SU-DHL-6 (cell line): ENCODE results near the gene PDE6A.

Experiments
- H2AFZ ChIP-seq: fragments of 200-600 bp; sonication (generic); 2 replicates; pipeline ENCODE4 v1.6.1; 2014; ENCODE audit warnings: low read depth, mild to moderate bottlenecking, moderate library complexity, mixed read lengths, antibody characterized with exemption, low read length; ENCODE audit not compliant: severe bottlenecking
- H3F3A ChIP-seq: fragments of 200-600 bp; shearing (Covaris generic); 2 replicates; pipeline ENCODE4 v1.6.0; 2016; ENCODE audit warnings: antibody characterized with exemption, mild to moderate bottlenecking; ENCODE audit not compliant: insufficient read depth
- H3K27ac ChIP-seq: fragments of 200-600 bp; sonication (generic); 2 replicates; pipeline ENCODE4 v1.5.1; 2016; ENCODE audit warnings: low read depth, mild to moderate bottlenecking, low read length, moderate library complexity, mixed read lengths
- H3K27me3 ChIP-seq: fragments of 200-600 bp; sonication (generic), shearing (Covaris generic); 2 replicates; pipeline ENCODE4 v1.6.0; 2014; ENCODE audit warnings: mild to moderate bottlenecking, low read length
- H3K36me3 ChIP-seq: fragments of 200-600 bp; sonication (generic); 2 replicates; pipeline ENCODE4 v1.6.1; 2014; ENCODE audit warnings: mild to moderate bottlenecking, low read length, mixed read lengths
- H3K4me2 ChIP-seq: fragments of 300-600, 200-600 bp; shearing (Covaris generic), sonication (generic); 2 replicates; pipeline ENCODE4 v1.6.0; 2014; ENCODE audit warnings: low read length, low read depth, mild to moderate bottlenecking; ENCODE audit not compliant: poor library complexity, severe bottlenecking
- H3K4me3 ChIP-seq: fragments of 200-600 bp; sonication (generic); 2 replicates; pipeline ENCODE4 v1.5.1; 2014; ENCODE audit warnings: antibody characterized with exemption, low read length, mild to moderate bottlenecking, mixed read lengths; ENCODE audit not compliant: insufficient read depth, poor library complexity, severe bottlenecking
- H3K79me2 ChIP-seq: fragments of 200-600 bp; sonication (generic); 2 replicates; pipeline ENCODE4 v1.6.1; 2014; ENCODE audit warnings: mild to moderate bottlenecking, low read length, moderate library complexity; ENCODE audit not compliant: insufficient read depth
- H3K9ac ChIP-seq: fragments of 200-600 bp; sonication (generic); 2 replicates; pipeline ENCODE4 v1.7.0; 2014; ENCODE audit warnings: mild to moderate bottlenecking, low read length
- H3K9me2 ChIP-seq: fragments of 200-600 bp; sonication (generic); replicated peaks from 2 replicates; pipeline ENCODE4 v1.6.1; 2014; ENCODE audit warnings: low read length; ENCODE audit not compliant: insufficient read depth
- H3K9me3 ChIP-seq: fragments of 200-600 bp; sonication (generic); 2 replicates; pipeline ENCODE4 v1.6.1; 2014; ENCODE audit warnings: low read length, mixed read lengths; ENCODE audit not compliant: insufficient read depth
- H4K20me1 ChIP-seq: fragments of 200-600 bp; sonication (generic); 2 replicates; pipeline ENCODE4 v1.6.1; 2014; ENCODE audit warnings: low read depth, mild to moderate bottlenecking, antibody characterized with exemption, low read length, moderate library complexity, mixed read lengths
- EZH2phosphoT487 ChIP-seq: fragments of 200-600 bp; sonication (generic), shearing (Covaris generic); conservative IDR thresholded peaks from 2 replicates; pipeline ENCODE4 v1.6.1; 2018; ENCODE audit warnings: mild to moderate bottlenecking, antibody characterized with exemption, low read length, moderate library complexity, mixed read lengths
- TF ChIP-seq, protein P1 (sequence below): fragments of 200-600 bp; sonication (generic); IDR thresholded peaks from one replicate; pipeline ENCODE4 v1.5.1; 2017; ENCODE audit warnings: antibody characterized with exemption, mild to moderate bottlenecking, low read length, moderate library complexity; ENCODE audit not compliant: insufficient read depth, poor library complexity, severe bottlenecking

Gene PDE6A

DNA sequence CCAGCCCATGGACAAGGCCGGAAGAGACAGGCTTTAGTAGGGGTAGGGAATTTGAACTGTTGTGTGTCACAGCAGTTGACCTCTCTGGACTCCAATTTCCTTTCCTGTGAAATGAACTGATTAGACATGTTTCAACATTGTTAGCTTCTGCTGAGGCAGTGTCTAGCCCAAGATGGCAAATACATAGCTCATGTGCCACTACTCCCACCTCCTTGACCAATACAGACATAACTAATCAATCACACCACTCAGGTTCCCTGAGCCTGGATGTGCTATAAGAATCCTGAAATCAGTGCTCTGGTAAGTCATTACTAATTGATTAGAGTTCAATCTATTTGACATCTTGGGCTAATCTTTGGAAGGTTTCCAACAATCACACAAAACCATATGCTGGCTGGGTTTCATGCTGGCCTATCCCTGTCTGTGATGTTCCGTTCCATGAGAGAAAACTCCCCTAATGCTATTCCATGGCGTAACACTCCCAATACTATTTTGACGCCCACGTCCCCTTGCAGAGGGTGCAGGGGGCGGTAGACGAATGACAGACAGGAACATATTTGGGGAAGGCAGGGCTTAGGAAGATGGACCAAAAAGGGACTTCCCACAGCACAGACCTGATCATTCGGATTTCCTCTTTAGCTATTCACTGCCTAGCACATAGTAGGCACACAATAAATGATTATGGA lies 95.2 kb downstream of the PDE6A start:
- Histone ChIP-seq H2AFZ (no peak overlapping the region), H3K9me2 (no peaks in the 10 kb centered on the region), H3K27ac (no peak overlapping the region), H3K36me3 (no peaks in the 10 kb centered on the region), H3K9me3 (no peaks in the 10 kb centered on the region), H4K20me1 (no peaks in the 10 kb centered on the region), H3K27me3 (no peaks in the 10 kb centered on the region), H3F3A (no peaks in the 10 kb centered on the region), H3K4me2 (no peak overlapping the region), H3K9ac (no peak overlapping the region), H3K79me2 (no peaks in the 10 kb centered on the region), H3K4me3 (no peak overlapping the region)
- TF ChIP-seq EZH2phosphoT487 = no peak
- TF ChIP-seq, protein P1, sequence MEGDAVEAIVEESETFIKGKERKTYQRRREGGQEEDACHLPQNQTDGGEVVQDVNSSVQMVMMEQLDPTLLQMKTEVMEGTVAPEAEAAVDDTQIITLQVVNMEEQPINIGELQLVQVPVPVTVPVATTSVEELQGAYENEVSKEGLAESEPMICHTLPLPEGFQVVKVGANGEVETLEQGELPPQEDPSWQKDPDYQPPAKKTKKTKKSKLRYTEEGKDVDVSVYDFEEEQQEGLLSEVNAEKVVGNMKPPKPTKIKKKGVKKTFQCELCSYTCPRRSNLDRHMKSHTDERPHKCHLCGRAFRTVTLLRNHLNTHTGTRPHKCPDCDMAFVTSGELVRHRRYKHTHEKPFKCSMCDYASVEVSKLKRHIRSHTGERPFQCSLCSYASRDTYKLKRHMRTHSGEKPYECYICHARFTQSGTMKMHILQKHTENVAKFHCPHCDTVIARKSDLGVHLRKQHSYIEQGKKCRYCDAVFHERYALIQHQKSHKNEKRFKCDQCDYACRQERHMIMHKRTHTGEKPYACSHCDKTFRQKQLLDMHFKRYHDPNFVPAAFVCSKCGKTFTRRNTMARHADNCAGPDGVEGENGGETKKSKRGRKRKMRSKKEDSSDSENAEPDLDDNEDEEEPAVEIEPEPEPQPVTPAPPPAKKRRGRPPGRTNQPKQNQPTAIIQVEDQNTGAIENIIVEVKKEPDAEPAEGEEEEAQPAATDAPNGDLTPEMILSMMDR = no peak

DNA sequence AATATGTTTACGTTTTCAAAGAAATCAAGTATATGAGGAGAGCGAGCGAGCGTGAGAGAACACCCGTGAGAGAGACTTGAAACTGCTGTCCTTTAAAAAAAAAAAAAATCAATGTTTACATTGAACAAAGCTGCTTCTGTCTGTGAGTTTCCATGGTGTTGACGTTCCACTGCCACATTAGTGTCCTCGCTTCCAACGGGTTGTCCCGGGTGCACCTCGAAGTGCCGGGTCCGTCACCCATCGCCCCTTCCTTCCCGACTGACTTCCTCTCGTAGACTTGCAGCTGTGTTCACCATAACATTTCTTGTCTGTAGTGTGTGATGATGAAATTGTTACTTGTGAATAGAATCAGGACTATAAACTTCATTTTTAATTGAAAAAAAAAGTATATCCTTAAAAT lies 97.0 kb downstream of the PDE6A start:
- Histone ChIP-seq H3F3A (no peaks in the 10 kb centered on the region), H2AFZ (no peak overlapping the region), H3K9me2 (no peaks in the 10 kb centered on the region), H3K27ac (no peak overlapping the region), H3K9ac (no peak overlapping the region), H3K79me2 (no peaks in the 10 kb centered on the region), H4K20me1 (no peaks in the 10 kb centered on the region), H3K36me3 (no peaks in the 10 kb centered on the region), H3K27me3 (no peaks in the 10 kb centered on the region), H3K4me3 (no peak overlapping the region), H3K4me2 (no peak overlapping the region), H3K9me3 (no peaks in the 10 kb centered on the region)
- no peak for TF ChIP-seq EZH2phosphoT487
- TF ChIP-seq, protein P1 = no peak

DNA sequence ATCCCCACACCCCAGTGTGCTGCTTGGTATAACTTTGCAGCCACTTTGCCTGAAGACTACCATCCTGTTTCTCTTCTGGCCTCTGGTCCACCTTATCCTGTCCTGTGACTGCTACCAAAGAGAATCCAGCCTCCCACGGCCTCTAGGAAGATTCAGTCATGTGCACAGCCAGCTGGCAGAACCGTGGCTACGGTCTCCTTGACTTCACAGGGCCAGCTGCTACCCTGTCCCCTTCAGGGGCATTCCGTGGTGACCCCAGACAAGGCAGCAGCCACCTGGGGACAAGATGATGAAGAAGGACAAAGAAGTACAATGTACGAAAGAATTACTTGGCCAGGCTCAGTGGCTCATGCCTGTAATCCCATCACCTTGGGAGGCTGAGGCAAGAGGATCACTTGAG lies 98.6 kb downstream of the PDE6A start:
- Histone ChIP-seq H3K27ac (no peak overlapping the region), H2AFZ (no peak overlapping the region), H3K79me2 (no peaks in the 10 kb centered on the region), H3K9me3 (no peaks in the 10 kb centered on the region), H3K36me3 (no peaks in the 10 kb centered on the region), H3K9me2 (no peaks in the 10 kb centered on the region), H3F3A (no peaks in the 10 kb centered on the region), H3K9ac (no peak overlapping the region), H4K20me1 (no peaks in the 10 kb centered on the region), H3K27me3 (no peaks in the 10 kb centered on the region), H3K4me2 (no peak overlapping the region), H3K4me3 (no peak overlapping the region)
- no peak for TF ChIP-seq EZH2phosphoT487
- TF ChIP-seq, protein P1 = no peak
